K562 (cell line): ENCODE measurements around the gene ITSN1. TPM values are rescaled to one million over a fixed set of nuclear protein-coding genes. Genes with fewer than 3 reads are reported as not detected.

ENCODE experiments used
- NR1H2 ChIP-seq: sonication (generic); formaldehyde crosslinking; IDR thresholded peaks from 2 replicates; pipeline ENCODE4 v1.4.0; 2020; ENCODE audit warnings: mild to moderate bottlenecking, missing genetic modification reagents
- ZFP1 ChIP-seq: fragments of 450-650 bp; formaldehyde crosslinking; IDR thresholded peaks from 2 replicates; pipeline ENCODE4 v1.4.0; 2020; ENCODE audit warnings: mild to moderate bottlenecking, mixed read lengths
- ZNF318 ChIP-seq, 2 experiments: fragments of 450-650 bp; IDR thresholded peaks; 2 replicates each; pipeline ENCODE4 v1.6.1; 2016; ENCODE audit warnings: mild to moderate bottlenecking in 2 of 2, borderline replicate concordance in 1 of 2, low read depth in 1 of 2, moderate library complexity in 1 of 2
- ZNF507 ChIP-seq: conservative IDR thresholded peaks from 2 replicates; pipeline ENCODE4 v1.6.1; 2017; ENCODE audit warnings: missing genetic modification characterization, missing compliant biosample characterization
- polyA plus RNA-seq, 8 experiments: library from polyadenylated mRNA; depleted of rRNA in 4 of 8; stranded (reverse) in 5 of 8; unstranded in 3 of 8; fragments of >200 nt; fragmentation: Nextera tagmentation in 2 of 8; fragmentation: Illumina TruSeq in 1 of 8; extraction: Ambion mirVana in 2 of 8; extraction: Trizol in 1 of 8; gene quantifications; 2 replicates each; pipeline versions ENCODE4 v1.2.1 to v1.2.3, GENCODE V29; 2011 to 2014; ENCODE audit warnings: inconsistent platforms in 1 of 8, missing spikeins in 1 of 8
- total RNA-seq, 7 experiments: library from RNA; depleted of rRNA in 6 of 7; stranded (reverse); fragments of >200 nt in 6 of 7; fragmentation: Illumina TruSeq in 2 of 7; extraction: Trizol in 2 of 7; gene quantifications; 2 replicates each; pipeline versions ENCODE4 v1.2.1 to v1.2.3, GENCODE V29; 2011 to 2021; ENCODE audit warnings: low replicate concordance in 1 of 7

Gene ITSN1
- total and polyA plus RNA-seq, 9 of the 15 experiments (the other 6 are each of a cell fraction or from before 2014, with no cell fraction given): 1.1 to 12.6 (median 4.8) TPM

DNA sequence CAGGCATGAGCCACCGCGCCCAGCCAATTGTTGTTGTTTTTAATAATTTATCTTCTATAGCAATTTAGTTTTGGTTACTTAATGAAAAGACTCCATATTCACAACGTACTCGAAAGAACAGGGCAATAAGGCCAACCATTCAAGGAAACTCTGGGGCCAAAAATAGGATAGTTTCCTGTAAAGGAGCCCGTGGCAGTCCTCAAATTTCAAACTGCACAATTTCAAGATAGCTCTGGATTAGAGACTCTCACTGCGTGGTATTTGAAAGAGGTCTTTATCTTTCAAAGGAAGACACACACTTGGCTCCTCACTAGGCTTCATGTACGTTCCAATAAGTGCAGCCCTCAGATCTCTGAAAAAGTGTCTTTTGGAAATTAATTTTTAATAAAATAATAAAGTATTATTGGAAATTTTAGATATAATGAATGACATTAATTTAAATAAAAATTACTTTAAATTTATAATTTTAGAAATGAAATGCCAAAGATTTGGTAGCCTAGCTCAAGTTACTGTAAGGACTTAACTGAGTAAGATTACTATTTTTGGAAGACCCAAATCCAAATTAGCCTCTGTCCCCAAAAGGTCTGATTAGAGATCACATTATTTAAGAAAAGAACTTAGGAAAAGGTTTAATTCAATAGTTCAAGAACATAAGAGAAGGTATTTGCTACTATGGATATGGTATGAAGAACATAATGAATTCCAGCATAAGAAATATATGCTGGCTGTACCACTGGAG, 31.1 kb upstream of the ITSN1 start (continued):
- no peak for TF ChIP-seq ZNF318 (IDR thresholded peaks at IDR 0.05; ENCODE audit: borderline replicate concordance in 1 of 2, low read depth in 1 of 2)
- no peak for TF ChIP-seq ZFP1 (CRISPR knock-in tag)
- no peak for TF ChIP-seq NR1H2 (CRISPR knock-in tag)
- no peak for TF ChIP-seq ZNF507 (tag)
